Heart left ventricle (tissue), 16 donors: ENCODE data around the gene ASPSCR1. TPM values are rescaled to one million over a fixed set of nuclear protein-coding genes. Genes with fewer than 3 reads are reported as not detected.

Experiments used
- ATAC-seq, 4 donors: fragments of 200-7000 bp; cut with Tn5 transposase; one replicate each; pipeline ENCODE4 v1.9.1; 2020 to 2022; ENCODE audit warnings: moderate library complexity in 4 of 4, mild to moderate bottlenecking in 3 of 4, moderate number of reproducible peaks in 1 of 4
- DNase-seq, 5 donors: peaks; one replicate each; pipeline ENCODE4 v3.0.0-alpha.2; 2020
- H3K27ac ChIP-seq, 12 donors: fragments of 200-600 bp; sonication (generic) in 4 of 12; one replicate each; pipeline versions ENCODE4 v1.5.0 to v1.8.0; 2016 to 2022; ENCODE audit warnings: mild to moderate bottlenecking in 2 of 12
- H3K27me3 ChIP-seq, 9 donors: fragments of 200-600 bp; sonication (generic) in 2 of 9; one replicate each; pipeline versions ENCODE4 v1.5.1 to v1.8.0; 2016 to 2022; ENCODE audit warnings: mild to moderate bottlenecking in 3 of 9
- H3K36me3 ChIP-seq, 9 donors: fragments of 200-600 bp; sonication (generic) in 2 of 9; one replicate each; pipeline versions ENCODE4 v1.5.0 to v1.8.0; 2018 to 2022; ENCODE audit warnings: mild to moderate bottlenecking in 2 of 9
- H3K4me1 ChIP-seq, 12 donors: fragments of 200-600 bp; sonication (generic) in 4 of 12; one replicate each; pipeline versions ENCODE4 v1.5.0 to v1.8.0; 2016 to 2022; ENCODE audit warnings: mild to moderate bottlenecking in 3 of 12
- H3K4me3 ChIP-seq, 12 donors: fragments of 200-600 bp; sonication (generic) in 4 of 12; one replicate each; pipeline versions ENCODE4 v1.5.0 to v1.8.0; 2017 to 2022; ENCODE audit warnings: mild to moderate bottlenecking in 9 of 12, moderate library complexity in 4 of 12
- H3K9me3 ChIP-seq, 12 donors: fragments of 200-600 bp; sonication (generic) in 4 of 12; one replicate each; pipeline versions ENCODE4 v1.5.0 to v1.8.0; 2016 to 2022; ENCODE audit warnings: mild to moderate bottlenecking in 1 of 12
- CTCF ChIP-seq, 12 donors: fragments of 200-600 bp; sonication (generic) in 4 of 12; IDR thresholded peaks; one replicate each; pipeline versions ENCODE4 v1.5.0 to v1.8.0; 2018 to 2022; ENCODE audit warnings: antibody characterized with exemption in 12 of 12, mild to moderate bottlenecking in 5 of 12
- POLR2A ChIP-seq, 2 donors: fragments of 450-650 bp; IDR thresholded peaks; one replicate each; pipeline ENCODE4 v1.6.1; 2017; ENCODE audit warnings: antibody characterized with exemption in 2 of 2, mild to moderate bottlenecking in 2 of 2, moderate library complexity in 2 of 2
- WGBS, 4 donors: extraction: QIAGEN DNeasy Blood & Tissue Kit in 2 of 4; methylation state at CpG; one replicate each; pipeline versions ENCODE4 v1.1.5 to v1.1.7; 2013 to 2018; 5-methylcytosine and 5-hydroxymethylcytosine counted together
- intact Hi-C, 10 donors: fragments of 100-400 bp; cut with DNase I; formaldehyde crosslinking; loops; one replicate each; pipeline versions ENCODE4 v1.11.1 to v1.14.2; 2022
- polyA plus RNA-seq, 2 donors: library from polyadenylated mRNA; stranded (reverse); fragments of 200-250 nt; gene quantifications; one replicate each; pipeline ENCODE4 v1.2.3, GENCODE V29; 2013
- total RNA-seq, 9 donors: library from RNA; depleted of rRNA in 2 of 9; stranded (reverse); fragments of >200 nt in 2 of 9; fragmentation: NEBNext Ultra II Directional in 3 of 9; extraction: Animal tissue kit (Norgen Biotek cat#: 25700) in 3 of 9; gene quantifications; one replicate each; pipeline versions ENCODE4 v1.1.0 to v1.2.4, GENCODE V29; 2016 to 2023
- donor health status: ischemic (EF 13 %, LVEDD 7.1; RV severe dilation, severe dysfunction).
- donor health status: healthy with polysubstance abuse.
- donor health status: DM: no; HTN: yes; CAD: no.
- donor health status: DM: no; HTN: no; CAD: no.
- donor health status: ischemic (EF 25% LVEDD 6.9; RV normal size, moderate dysfunction).
- donor health status: ischemic (EF 25% LVEDD 5.7; RV mildly dilated, moderate dysfunction).
- donor health status: healthy.
- donor health status: DM: yes; HTN: yes; CAD: no.
- donor health status: ischemic (EF 35%, LVEDD 5.7; RV mildly dilated, moderate dysfunction).
- donor health status: nonischemic (EF 11% LVEDD 7.7; RV severe dilation, severe dysfunction).
- donor health status: DM: yes; HTN: yes; CAD: no.
- donor health status: PGD.
- donor health status: ischemic (EF 29% LVEDD 5.4; RV normal size, mild dysfunction).
- donor health status: nonischemic (EF 23%, LVEDD 6.1; RV moderate dilation, normal function).

Gene ASPSCR1
- total and polyA plus RNA-seq, 11 donors, result 15.1 to 43.6 (median 22.9) TPM

- 93 to 96% (median 94%) methylated on average over 6 to 38 of the region's 38 CpGs for WGBS, 4 donors
These were observed 56.1 kb downstream of the ASPSCR1 start for GRCh38 chr17:82033359-82034085.

GRCh38 chr17:82034371-82035011 lies 57.1 kb downstream of the ASPSCR1 start:
- H3K4me1 ChIP-seq, result peaks cover 6 to 52% (median 32%) of the 10 kb centered on the region in 12 donors
- 74 to 83% (median 81%) methylated on average over 23 of the region's 23 CpGs for WGBS, 4 donors
- no peak overlapping the region for H3K4me3 ChIP-seq
- no peaks in the 10 kb centered on the region for H3K9me3 ChIP-seq
- H3K27ac ChIP-seq, result no peak overlapping the region
- no peak for ATAC-seq
- DNase-seq, result no peak
- TF ChIP-seq CTCF (IDR thresholded peaks at IDR 0.05) (no peak), POLR2A (IDR thresholded peaks at IDR 0.05) (no peak)
- H3K36me3 ChIP-seq, result peaks cover 0 to 5% (median 0%) of the 10 kb centered on the region in 9 donors
- intact Hi-C loops, result loop anchor here in 5 of 10 donors (5.0 to 10.0 kb wide), 5 partner anchors 63 to 290 kb away; partner anchors contain the start of gene FASN (in 1 of the 5)
- peaks cover 0 to 9% (median 0%) of the 10 kb centered on the region in 9 donors for H3K27me3 ChIP-seq

More at GRCh38 chr17:82033359-82034085, 56.1 kb downstream of the ASPSCR1 start:
- Histone ChIP-seq H3K4me3 (no peak overlapping the region), H3K36me3 (peaks cover 0 to 5% (median 0%) of the 10 kb centered on the region in 9 donors), H3K27ac (no peak overlapping the region), H3K9me3 (no peaks in the 10 kb centered on the region), H3K4me1 (peaks cover 6 to 58% (median 32%) of the 10 kb centered on the region in 12 donors), H3K27me3 (peaks cover 0 to 9% (median 0%) of the 10 kb centered on the region in 9 donors)
- intact Hi-C loops, result loop anchor here in 4 of 10 donors (5.0 to 10.0 kb wide), 4 partner anchors 71 to 291 kb away; no protein-coding TSS in a partner anchor
- no peak for ATAC-seq
- TF ChIP-seq CTCF (IDR thresholded peaks at IDR 0.05) (no peak), POLR2A (IDR thresholded peaks at IDR 0.05) (no peak)
- no peak for DNase-seq

DNA sequence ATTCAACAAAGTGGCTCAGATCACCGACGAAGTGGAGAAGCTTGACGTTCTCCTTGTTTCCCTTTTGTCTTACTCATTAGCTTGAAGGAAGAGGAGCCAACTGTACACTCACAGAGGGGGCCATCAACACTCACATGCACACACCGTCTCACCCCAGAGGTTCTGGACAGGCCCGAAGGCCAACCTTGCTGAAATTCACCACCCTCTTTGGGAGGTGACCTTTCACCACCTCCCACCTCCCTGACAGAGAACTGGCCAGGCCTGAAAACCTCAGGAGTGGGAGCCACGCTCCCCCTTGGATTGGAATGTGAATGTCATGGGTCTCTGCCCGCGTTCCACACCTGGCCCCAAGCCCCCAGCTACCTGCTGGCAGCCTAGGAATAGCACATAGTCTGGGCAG lies 58.1 kb downstream of the ASPSCR1 start:
- intact Hi-C loops, result loop anchor here in 3 of 10 donors (5.0 to 10.0 kb wide), 3 partner anchors 62 to 289 kb away; partner anchors contain the start of gene FASN (in 1 of the 3)
- WGBS, 4 donors, result 76 to 91% (median 90%) methylated on average over 5 to 8 of the region's 8 CpGs
- ATAC-seq, result no peak

More for the DNA sequence above, 58.1 kb downstream of the ASPSCR1 start:
- H3K4me3 ChIP-seq, result no peak overlapping the region
- DNase-seq, result no peak
- peaks cover 0 to 5% (median 0%) of the 10 kb centered on the region in 9 donors for H3K36me3 ChIP-seq
- H3K27ac ChIP-seq, result no peak overlapping the region
- H3K4me1 ChIP-seq, result peaks cover 4 to 42% (median 24%) of the 10 kb centered on the region in 12 donors
- H3K9me3 ChIP-seq, result no peaks in the 10 kb centered on the region
- no peak for TF ChIP-seq CTCF (IDR thresholded peaks at IDR 0.05)
- TF ChIP-seq POLR2A (IDR thresholded peaks at IDR 0.05), result no peak
- peaks cover 0 to 9% (median 0%) of the 10 kb centered on the region in 9 donors for H3K27me3 ChIP-seq
